GM21526 (cell line): ENCODE results near the gene SVIL.
"Not testable (repeated sequence)": the region's sequence is repeated elsewhere in the genome, so short reads cannot be mapped to it uniquely, and the experiment has no call there.

ENCODE experiments used
- ATAC-seq: cut with Tn5 transposase; IDR thresholded peaks from one replicate; pipeline ENCODE4 v1.9.1; 2021; ENCODE audit warnings: moderate library complexity; ENCODE audit not compliant: unreplicated experiment, low FRiP score

SVIL gene

GRCh38 chr10:29606693-29607092 is 28.1 kb downstream of the SVIL start:
- ATAC-seq: not testable (repeated sequence)

- no peak for ATAC-seq
Observed at GRCh38 chr10:29604291-29604825, 30.4 kb downstream of the SVIL start.

GRCh38 chr10:29603223-29603896 is 31.4 kb downstream of the SVIL start:
- no peak for ATAC-seq

GRCh38 chr10:29600821-29601220 is 34.0 kb downstream of the SVIL start:
- ATAC-seq: no peak

- ATAC-seq: no peak
Observed at GRCh38 chr10:29600067-29600466, 34.7 kb downstream of the SVIL start.

GRCh38 chr10:29598851-29599311 is 35.9 kb downstream of the SVIL start:
- ATAC-seq: no peak

- no peak for ATAC-seq
Observed at GRCh38 chr10:29596826-29597225, 37.9 kb downstream of the SVIL start.

- no peak for ATAC-seq
Observed at GRCh38 chr10:29596356-29596755, 38.4 kb downstream of the SVIL start.

GRCh38 chr10:29595636-29596225 is 39.0 kb downstream of the SVIL start:
- no peak for ATAC-seq

- ATAC-seq: no peak
Observed at GRCh38 chr10:29595146-29595545, 39.6 kb downstream of the SVIL start.

- ATAC-seq: no peak
Observed at GRCh38 chr10:29591651-29591968, 43.2 kb downstream of the SVIL start.

- no peak for ATAC-seq
Observed at GRCh38 chr10:29590915-29591650, 43.7 kb downstream of the SVIL start.

GRCh38 chr10:29588629-29589421 is 45.9 kb downstream of the SVIL start:
- no peak for ATAC-seq

- not testable (repeated sequence) for ATAC-seq
Observed at GRCh38 chr10:29587750-29588628, 46.8 kb downstream of the SVIL start.

GRCh38 chr10:29587102-29587749 is 47.5 kb downstream of the SVIL start:
- ATAC-seq: not testable (repeated sequence)

GRCh38 chr10:29586509-29586908 is 48.3 kb downstream of the SVIL start:
- ATAC-seq: no peak

- no peak for ATAC-seq
Observed at GRCh38 chr10:29585488-29585976, 49.2 kb downstream of the SVIL start.

- no peak for ATAC-seq
Observed at GRCh38 chr10:29584436-29584835, 50.3 kb downstream of the SVIL start.

GRCh38 chr10:29583674-29584073 is 51.1 kb downstream of the SVIL start:
- ATAC-seq: no peak
